Neural progenitor cell (in vitro differentiated cells): ENCODE measurements around the gene NXT1. TPM values are rescaled to one million over a fixed set of nuclear protein-coding genes. Genes with fewer than 3 reads are reported as not detected.
A peak's percentile ranks its signal among the peaks of the same experiment; 100 is the strongest.

Source experiments
- DNase-seq: peaks from one replicate; pipeline ENCODE4 v3.0.0-alpha.2; 2016; ENCODE audit warnings: low spot score
- H2AFZ ChIP-seq: fragments of 200-600 bp; sonication (generic); replicated peaks from 2 replicates; pipeline ENCODE4 v1.6.1; 2016; ENCODE audit warnings: antibody characterized with exemption
- H3F3A ChIP-seq: fragments of 200-600 bp; sonication (generic); 2 replicates; pipeline ENCODE4 v1.6.1; 2016; ENCODE audit warnings: antibody characterized with exemption, low read depth
- H3K27ac ChIP-seq: fragments of 200-600 bp; sonication (generic); 2 replicates; pipeline ENCODE4 v1.5.1; 2016; ENCODE audit warnings: mild to moderate bottlenecking
- H3K27me3 ChIP-seq: fragments of 200-600 bp; sonication (generic); 2 replicates; pipeline ENCODE4 v1.6.1; 2016; ENCODE audit warnings: mild to moderate bottlenecking, moderate library complexity
- H3K36me3 ChIP-seq: fragments of 200-600 bp; sonication (generic); 2 replicates; pipeline ENCODE4 v1.5.1; 2016
- H3K4me1 ChIP-seq: fragments of 200-600 bp; sonication (generic); 2 replicates; pipeline ENCODE4 v1.6.1; 2016; ENCODE audit warnings: mixed run types
- H3K4me2 ChIP-seq: fragments of 200-600 bp; sonication (generic); 2 replicates; pipeline ENCODE4 v1.6.1; 2016
- H3K4me3 ChIP-seq: fragments of 200-600 bp; sonication (generic); 2 replicates; pipeline ENCODE4 v1.5.1; 2016
- H3K79me2 ChIP-seq: fragments of 200-600 bp; sonication (generic); 2 replicates; pipeline ENCODE4 v1.6.1; 2016; ENCODE audit warnings: low read depth
- H3K9ac ChIP-seq: fragments of 200-600 bp; sonication (generic); 2 replicates; pipeline ENCODE4 v1.6.1; 2016
- H3K9me3 ChIP-seq: fragments of 200-600 bp; sonication (generic); 2 replicates; pipeline ENCODE4 v1.5.1; 2016; ENCODE audit warnings: low read depth
- H4K20me1 ChIP-seq: fragments of 200-600 bp; sonication (generic); 2 replicates; pipeline ENCODE4 v1.6.1; 2016; ENCODE audit warnings: low read depth
- H3K27ac Mint-ChIP-seq: 3 replicates; pipeline ENCODE4 v1.8.0; 2021; ENCODE audit warnings: mixed read lengths
- H3K27me3 Mint-ChIP-seq: 2 replicates; pipeline ENCODE4 v1.8.0; 2022; ENCODE audit warnings: low read depth, mild to moderate bottlenecking, inconsistent platforms, moderate library complexity, mixed read lengths; ENCODE audit not compliant: insufficient read depth
- H3K36me3 Mint-ChIP-seq: 3 replicates; pipeline ENCODE4 v1.8.0; 2021; ENCODE audit warnings: mixed read lengths
- H3K4me1 Mint-ChIP-seq: 3 replicates; pipeline ENCODE4 v1.8.0; 2021; ENCODE audit warnings: mixed read lengths
- H3K4me3 Mint-ChIP-seq: 3 replicates; pipeline ENCODE4 v1.8.0; 2021; ENCODE audit warnings: mild to moderate bottlenecking, moderate library complexity, mixed read lengths
- H3K9me3 Mint-ChIP-seq: 3 replicates; pipeline ENCODE4 v1.8.0; 2020; ENCODE audit warnings: mixed read lengths
- CTCF ChIP-seq: fragments of 200-600 bp; sonication (generic); IDR thresholded peaks from 2 replicates; pipeline ENCODE4 v1.5.1; 2017; ENCODE audit warnings: antibody characterized with exemption, mild to moderate bottlenecking
- EZH2 ChIP-seq: fragments of 200-600 bp; sonication (generic); IDR thresholded peaks from 2 replicates; pipeline ENCODE4 v1.6.1; 2017; ENCODE audit warnings: antibody characterized with exemption, mild to moderate bottlenecking, moderate library complexity
- EZH2phosphoT487 ChIP-seq: fragments of 200-600 bp; sonication (generic); IDR thresholded peaks from 2 replicates; pipeline ENCODE4 v1.6.1; 2017; ENCODE audit warnings: antibody characterized with exemption
- total RNA-seq: library from RNA; depleted of rRNA; stranded (reverse); fragments of >200 nt; gene quantifications from 2 replicates; pipeline ENCODE4 v1.2.3, GENCODE V29; 2015; ENCODE audit warnings: low replicate concordance

Gene NXT1
- total RNA-seq, 1 donor from 2014 or later = 14.6 TPM

DNA sequence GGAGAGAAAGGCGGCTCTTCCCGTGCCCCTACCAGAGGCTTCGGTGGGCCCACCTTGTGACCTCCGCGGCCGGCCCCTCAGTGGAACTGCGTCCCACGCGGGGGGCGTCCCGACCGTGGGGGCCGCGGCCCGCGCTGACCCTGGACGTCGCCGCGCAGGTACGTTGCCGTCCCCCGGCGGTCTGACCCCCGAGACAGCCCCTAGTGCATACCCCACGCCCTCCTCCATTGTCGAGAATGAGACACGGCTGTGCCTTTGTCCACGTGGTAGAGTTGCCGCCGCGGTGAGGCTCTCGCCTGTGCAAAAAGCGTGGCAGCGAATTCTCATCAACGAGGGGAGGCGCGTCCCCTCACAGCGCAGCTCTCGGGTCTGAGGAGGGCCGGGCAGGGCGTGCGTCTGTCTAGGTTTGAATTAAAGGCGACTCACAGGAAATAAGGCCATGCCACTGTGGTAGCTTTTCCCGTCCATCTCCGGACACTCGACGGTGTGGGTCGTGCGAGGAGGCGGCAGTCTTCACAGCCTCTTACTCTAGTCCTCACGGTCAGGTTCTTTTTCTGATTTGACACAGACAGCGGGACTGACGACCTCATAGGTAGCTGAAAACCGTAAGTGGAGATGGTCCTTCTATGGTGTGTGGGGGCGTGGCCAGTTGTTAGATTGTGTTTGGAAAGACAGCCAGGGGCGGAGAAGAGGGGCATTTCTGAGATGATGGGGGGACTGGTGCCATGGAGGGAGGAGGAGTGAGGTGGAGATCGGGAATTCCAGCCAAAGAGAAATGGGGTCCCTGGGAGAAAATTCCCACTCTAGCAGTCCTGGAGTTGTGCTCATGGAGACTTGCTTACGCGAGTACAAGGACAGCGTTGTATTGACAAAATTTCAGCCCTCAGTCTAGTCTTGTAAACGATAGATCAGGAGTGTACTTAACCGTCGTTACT lies 580 bp downstream of the NXT1 start:
- Mint-ChIP-seq H3K27ac (no peak overlapping the region), H3K9me3 (no peaks in the 10 kb centered on the region)
- H3K79me2 ChIP-seq = peaks cover 38% of the 10 kb centered on the region

DNA sequence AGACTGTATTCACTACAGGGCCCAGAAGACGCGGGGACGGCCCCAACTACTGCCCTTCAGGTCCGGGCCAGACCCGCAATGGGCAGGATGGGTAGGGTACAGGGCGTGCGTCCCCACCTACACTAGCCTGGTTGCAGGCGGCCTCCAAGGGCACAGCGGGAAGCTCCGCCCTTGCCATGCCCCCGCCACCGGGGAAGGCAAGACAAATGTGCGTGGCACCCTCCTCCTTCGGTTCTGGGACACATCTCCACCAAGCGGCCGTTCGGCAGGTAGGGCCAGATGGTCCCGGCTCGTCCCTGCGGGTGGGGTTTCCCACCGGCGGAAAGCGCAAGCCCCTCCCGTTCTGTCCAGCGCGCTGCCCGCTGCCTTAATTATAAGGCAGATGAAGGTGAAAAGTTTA lies 5.6 kb downstream of the NXT1 start:
- Histone ChIP-seq H4K20me1 (peaks cover 21% of the 10 kb centered on the region), H3K4me3 (no peak overlapping the region), H3K27ac (no peak overlapping the region), H3K9me3 (no peaks in the 10 kb centered on the region), H3F3A (peaks cover 33% of the 10 kb centered on the region), H3K4me1 (peaks cover 24% of the 10 kb centered on the region), H3K9ac (no peak overlapping the region), H3K79me2 (peaks cover 33% of the 10 kb centered on the region), H3K4me2 (peak overlapping the region; percentile 88), H3K36me3 (no peaks in the 10 kb centered on the region), H3K27me3 (no peaks in the 10 kb centered on the region), H2AFZ (no peak overlapping the region)
- DNase-seq = peak; percentile 50
- H3K4me3 Mint-ChIP-seq = no peak overlapping the region
- H3K4me1 Mint-ChIP-seq = peaks cover 22% of the 10 kb centered on the region
- H3K27me3 Mint-ChIP-seq = peaks cover 7% of the 10 kb centered on the region
- H3K36me3 Mint-ChIP-seq = peaks cover 3% of the 10 kb centered on the region
- no peaks in the 10 kb centered on the region for H3K9me3 Mint-ChIP-seq
- TF ChIP-seq EZH2phosphoT487 (no peak), CTCF (peak; percentile 13)
- no peak overlapping the region for H3K27ac Mint-ChIP-seq

More for the DNA sequence above, 580 bp downstream of the NXT1 start:
- no peak overlapping the region for H3K27ac ChIP-seq
- H3F3A ChIP-seq = peaks cover 30% of the 10 kb centered on the region
- TF ChIP-seq EZH2phosphoT487 = no peak
- TF ChIP-seq EZH2 = no peak
- TF ChIP-seq CTCF = no peak
- Mint-ChIP-seq H3K36me3 (peaks cover 3% of the 10 kb centered on the region), H3K27me3 (peaks cover 6% of the 10 kb centered on the region), H3K4me3 (peak overlapping the region; percentile 95), H3K4me1 (peaks cover 22% of the 10 kb centered on the region)
- H4K20me1 ChIP-seq = peaks cover 22% of the 10 kb centered on the region
- H3K4me1 ChIP-seq = peaks cover 19% of the 10 kb centered on the region
- H2AFZ ChIP-seq = peak overlapping the region; percentile 17
- H3K4me2 ChIP-seq = peak overlapping the region; percentile 87
- peak; percentile 76 for DNase-seq
- H3K27me3 ChIP-seq = no peaks in the 10 kb centered on the region
- no peaks in the 10 kb centered on the region for H3K9me3 ChIP-seq
- no peaks in the 10 kb centered on the region for H3K36me3 ChIP-seq
- peak overlapping the region; percentile 38 for H3K9ac ChIP-seq
- peak overlapping the region; percentile 81 for H3K4me3 ChIP-seq

- Mint-ChIP-seq H3K27me3 (peaks cover 4% of the 10 kb centered on the region), H3K36me3 (peaks cover 3% of the 10 kb centered on the region), H3K27ac (no peak overlapping the region), H3K4me1 (peaks cover 15% of the 10 kb centered on the region), H3K4me3 (peak overlapping the region; percentile 89), H3K9me3 (no peaks in the 10 kb centered on the region)
- Histone ChIP-seq H4K20me1 (peaks cover 12% of the 10 kb centered on the region), H3K4me2 (peak overlapping the region; percentile 88), H3F3A (peaks cover 32% of the 10 kb centered on the region), H3K4me1 (peaks cover 17% of the 10 kb centered on the region), H3K27ac (peak overlapping the region; percentile 82), H3K9me3 (no peaks in the 10 kb centered on the region), H3K36me3 (no peaks in the 10 kb centered on the region), H3K9ac (peak overlapping the region; percentile 38), H3K4me3 (peak overlapping the region; percentile 62), H3K27me3 (no peaks in the 10 kb centered on the region), H3K79me2 (peaks cover 22% of the 10 kb centered on the region), H2AFZ (peak overlapping the region; percentile 26)
- peak; percentile 100 for DNase-seq
- TF ChIP-seq CTCF (peak; percentile 5), EZH2phosphoT487 (no peak), EZH2 (no peak)
These were observed 7.4 kb downstream of the NXT1 start for GRCh38 chr20:23357767-23358562.
